Mesendoderm (in vitro differentiated cells): ENCODE data around the gene PTPRD.
"Not testable (repeated sequence)": the region's sequence is repeated elsewhere in the genome, so short reads cannot be mapped to it uniquely, and the experiment has no call there.

ENCODE experiments used
- DNase-seq: peaks from one replicate; pipeline ENCODE4 v3.0.0; 2013
- H2AK5ac ChIP-seq: 2 replicates; pipeline ENCODE4 v1.6.1; 2013; ENCODE audit warnings: low read length, inconsistent platforms
- H2BK120ac ChIP-seq: 2 replicates; pipeline ENCODE4 v1.6.1; 2013; ENCODE audit warnings: low read depth, mild to moderate bottlenecking, low read length, moderate library complexity, mixed read lengths
- H2BK15ac ChIP-seq: replicated peaks from 2 replicates; pipeline ENCODE4 v1.6.1; 2013; ENCODE audit warnings: low read depth, mild to moderate bottlenecking, moderate library complexity
- H2BK5ac ChIP-seq: 2 replicates; pipeline ENCODE4 v1.6.1; 2013; ENCODE audit warnings: low read length, inconsistent platforms
- H3K18ac ChIP-seq: 2 replicates; pipeline ENCODE4 v1.6.1; 2013; ENCODE audit warnings: mild to moderate bottlenecking, low read length, mixed read lengths
- H3K23ac ChIP-seq: one replicate; pipeline ENCODE4 v1.6.1; 2013; ENCODE audit warnings: low read length
- H3K27ac ChIP-seq: 2 replicates; pipeline ENCODE4 v1.5.1; 2013; ENCODE audit warnings: low read depth, mild to moderate bottlenecking, inconsistent platforms, low read length, moderate library complexity
- H3K27me3 ChIP-seq: 2 replicates; pipeline ENCODE4 v1.6.1; 2013; ENCODE audit warnings: low read length, control low read depth, mild to moderate bottlenecking, inconsistent platforms; ENCODE audit not compliant: insufficient read depth, poor library complexity
- H3K36me3 ChIP-seq: 2 replicates; pipeline ENCODE4 v1.6.1; 2013; ENCODE audit warnings: low read length, inconsistent platforms; ENCODE audit not compliant: control insufficient read depth, insufficient read depth
- H3K4ac ChIP-seq: one replicate; pipeline ENCODE4 v1.6.1; 2013; ENCODE audit warnings: low read depth, mild to moderate bottlenecking, low read length, moderate library complexity
- H3K4me1 ChIP-seq: 2 replicates; pipeline ENCODE4 v1.6.1; 2013; ENCODE audit warnings: low read depth, low read length, inconsistent platforms; ENCODE audit not compliant: control insufficient read depth
- H3K4me2 ChIP-seq: 2 replicates; pipeline ENCODE4 v1.6.1; 2013; ENCODE audit warnings: low read length
- H3K4me3 ChIP-seq: 2 replicates; pipeline ENCODE4 v1.5.1; 2013; ENCODE audit warnings: mild to moderate bottlenecking, low read length
- H3K56ac ChIP-seq: one replicate; pipeline ENCODE4 v1.6.1; 2013; ENCODE audit warnings: low read length
- H3K79me1 ChIP-seq: 2 replicates; pipeline ENCODE4 v1.6.1; 2013; ENCODE audit warnings: low read length, inconsistent platforms
- H3K79me2 ChIP-seq: 2 replicates; pipeline ENCODE4 v1.6.1; 2013; ENCODE audit warnings: mild to moderate bottlenecking, low read length; ENCODE audit not compliant: control insufficient read depth, insufficient read depth
- H3K9ac ChIP-seq: 2 replicates; pipeline ENCODE4 v1.6.1; 2013; ENCODE audit warnings: low read length, inconsistent platforms
- H4K5ac ChIP-seq: one replicate; pipeline ENCODE4 v1.6.1; 2013; ENCODE audit warnings: low read length
- H4K8ac ChIP-seq: one replicate; pipeline ENCODE4 v1.6.1; 2013; ENCODE audit warnings: low read depth, mild to moderate bottlenecking, control low read depth, low read length, moderate library complexity
- WGBS: extraction: QIAGEN DNeasy Blood & Tissue Kit; methylation state at CpG from one replicate; pipeline ENCODE4 v1.1.7; 2013; ENCODE audit warnings: low lambda C conversion rate, missing lambda C conversion rate; ENCODE audit not compliant: insufficient coverage; ENCODE audit errors: extremely low coverage; 5-methylcytosine and 5-hydroxymethylcytosine counted together

PTPRD gene

DNA sequence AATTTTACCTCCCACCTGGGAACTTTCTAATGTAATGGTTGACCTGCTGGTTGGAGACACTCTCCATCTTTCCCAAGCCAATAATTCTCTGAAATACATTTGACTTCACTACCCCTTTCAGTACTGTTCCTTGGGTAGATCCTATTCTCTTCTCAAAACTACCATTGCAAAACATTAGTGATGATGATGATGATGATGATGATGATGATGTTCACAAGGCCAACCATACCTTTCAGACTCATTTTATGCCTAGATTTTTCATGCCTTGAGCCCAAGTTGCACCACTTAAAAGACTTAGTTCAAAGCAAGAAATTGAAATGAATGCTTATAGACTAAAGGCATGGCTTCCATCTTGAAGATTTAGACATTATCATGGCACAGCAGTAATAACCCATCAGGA is 1672.2 kb downstream of the PTPRD start:
- no peak overlapping the region for H2AK5ac ChIP-seq

DNA sequence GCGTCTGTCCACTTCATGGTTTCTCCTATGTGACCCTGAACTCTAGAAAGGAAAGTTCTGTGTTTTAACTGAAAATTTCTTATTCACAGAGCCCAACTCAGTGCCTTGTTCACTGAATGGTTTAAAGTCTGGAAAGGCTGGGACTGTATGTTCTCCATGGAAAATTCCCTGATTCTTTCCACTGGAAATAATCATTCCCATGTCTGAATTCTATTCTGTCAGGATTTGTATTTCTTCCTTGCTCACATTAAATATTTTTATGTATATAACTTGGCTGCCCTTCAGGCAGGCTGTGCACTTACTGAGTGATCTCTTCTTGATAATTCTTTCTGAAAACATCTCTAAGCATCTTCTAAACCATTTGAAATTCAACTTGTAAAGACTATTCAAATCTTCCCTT is 1686.3 kb downstream of the PTPRD start:
- Histone ChIP-seq H3K4ac (no peak overlapping the region), H3K9ac (no peak overlapping the region), H2BK120ac (no peak overlapping the region), H2BK15ac (no peak overlapping the region), H3K4me2 (no peak overlapping the region), H4K8ac (no peak overlapping the region), H3K4me1 (no peaks in the 10 kb centered on the region), H2BK5ac (no peak overlapping the region), H3K27me3 (no peaks in the 10 kb centered on the region), H3K18ac (no peak overlapping the region), H3K56ac (no peak overlapping the region), H2AK5ac (no peak overlapping the region), H3K36me3 (no peaks in the 10 kb centered on the region), H3K79me2 (no peaks in the 10 kb centered on the region), H3K79me1 (no peaks in the 10 kb centered on the region), H4K5ac (no peak overlapping the region), H3K27ac (no peak overlapping the region), H3K23ac (no peak overlapping the region), H3K4me3 (no peak overlapping the region)
- no CpG with 5 or more reads among the region's 1 CpG for WGBS
- no peak for DNase-seq

More for the DNA sequence above, 1672.2 kb downstream of the PTPRD start:
- H3K79me2 ChIP-seq = no peaks in the 10 kb centered on the region
- no peaks in the 10 kb centered on the region for H3K79me1 ChIP-seq
- no peak overlapping the region for H2BK120ac ChIP-seq
- no peak overlapping the region for H3K4me3 ChIP-seq
- no peak overlapping the region for H3K9ac ChIP-seq
- H3K4me2 ChIP-seq = no peak overlapping the region
- no peak overlapping the region for H2BK15ac ChIP-seq
- H4K8ac ChIP-seq = no peak overlapping the region
- no peaks in the 10 kb centered on the region for H3K36me3 ChIP-seq
- no peak overlapping the region for H3K27ac ChIP-seq
- H2BK5ac ChIP-seq = no peak overlapping the region
- no peak overlapping the region for H3K4ac ChIP-seq
- no peak for DNase-seq
- H3K56ac ChIP-seq = no peak overlapping the region
- no peak overlapping the region for H4K5ac ChIP-seq
- no peak overlapping the region for H3K18ac ChIP-seq
- H3K23ac ChIP-seq = no peak overlapping the region
- H3K4me1 ChIP-seq = no peaks in the 10 kb centered on the region
- no peaks in the 10 kb centered on the region for H3K27me3 ChIP-seq

DNA sequence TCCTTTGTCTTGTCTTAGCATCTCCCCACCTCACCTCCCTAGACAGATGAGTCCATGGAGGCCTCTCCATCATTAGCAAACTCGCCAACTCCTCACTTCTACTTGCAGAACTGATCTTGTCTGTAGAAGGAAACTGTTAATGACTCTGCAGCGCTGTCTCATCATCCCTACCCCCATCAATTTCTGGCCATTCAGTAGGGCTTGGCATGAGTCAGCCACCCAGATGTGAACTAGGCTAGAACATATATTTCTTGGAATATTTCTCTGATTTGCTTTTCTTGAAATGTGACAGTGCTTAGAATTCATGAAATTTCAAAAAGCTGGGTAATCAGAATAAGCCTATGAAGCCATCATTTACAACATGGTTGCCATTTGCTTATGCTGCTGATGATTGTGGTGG is 1688.2 kb downstream of the PTPRD start:
- no CpG with 5 or more reads among the region's 2 CpGs for WGBS

DNA sequence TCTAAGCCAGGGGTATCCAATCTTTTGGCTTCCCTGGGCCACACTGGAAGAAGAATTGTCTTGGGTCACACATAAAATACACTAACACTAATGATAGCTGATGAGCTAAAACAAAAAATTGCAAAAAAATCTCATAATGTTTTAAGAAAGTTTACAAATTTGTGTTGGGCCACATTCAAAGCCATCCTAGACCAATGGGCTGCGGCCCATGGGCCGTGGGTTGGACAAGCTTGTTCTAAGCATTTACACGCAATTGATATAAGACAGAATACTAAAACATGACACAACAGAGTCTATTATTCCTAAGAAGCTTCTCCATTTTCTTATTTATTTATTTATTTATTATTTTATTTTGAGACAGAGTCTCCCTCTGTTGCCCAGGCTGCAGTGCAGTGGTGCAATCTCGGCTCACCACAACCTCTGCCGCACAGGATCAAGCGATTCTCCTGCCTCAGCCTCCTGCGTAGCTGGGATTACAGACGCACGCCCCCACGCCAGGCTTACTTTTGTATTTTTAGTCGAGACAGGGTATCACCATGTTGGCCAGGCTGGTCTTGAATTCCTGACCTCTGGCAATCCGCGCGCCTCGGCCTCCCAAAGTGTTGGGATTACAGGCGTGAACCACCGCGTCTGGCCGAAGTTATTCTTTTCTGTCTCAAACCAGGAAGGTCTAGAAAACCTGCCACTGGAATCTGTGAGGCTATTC is 1692.2 kb downstream of the PTPRD start:
- not testable (repeated sequence) for H3K4me3 ChIP-seq, H3K79me1 ChIP-seq, H3K27me3 ChIP-seq, DNase-seq, H2BK15ac ChIP-seq, H3K4me1 ChIP-seq, H3K23ac ChIP-seq, H4K5ac ChIP-seq, H3K27ac ChIP-seq, H3K4me2 ChIP-seq, H4K8ac ChIP-seq, H3K18ac ChIP-seq, H3K36me3 ChIP-seq, H3K4ac ChIP-seq, H3K56ac ChIP-seq, H2BK120ac ChIP-seq, H2BK5ac ChIP-seq, H3K79me2 ChIP-seq, H2AK5ac ChIP-seq, H3K9ac ChIP-seq
- no CpG with 5 or more reads among the region's 19 CpGs for WGBS

More for the DNA sequence above, 1688.2 kb downstream of the PTPRD start:
- Histone ChIP-seq H3K4me1 (no peaks in the 10 kb centered on the region), H4K8ac (no peak overlapping the region), H3K4me2 (no peak overlapping the region), H3K79me1 (no peaks in the 10 kb centered on the region), H3K79me2 (no peaks in the 10 kb centered on the region), H3K56ac (no peak overlapping the region), H2BK5ac (no peak overlapping the region), H3K36me3 (no peaks in the 10 kb centered on the region), H3K4me3 (no peak overlapping the region), H3K27me3 (no peaks in the 10 kb centered on the region), H3K23ac (no peak overlapping the region), H2BK120ac (no peak overlapping the region), H3K9ac (no peak overlapping the region), H2BK15ac (no peak overlapping the region), H3K4ac (no peak overlapping the region), H2AK5ac (no peak overlapping the region), H3K18ac (no peak overlapping the region), H4K5ac (no peak overlapping the region), H3K27ac (no peak overlapping the region)
- no peak for DNase-seq

DNA sequence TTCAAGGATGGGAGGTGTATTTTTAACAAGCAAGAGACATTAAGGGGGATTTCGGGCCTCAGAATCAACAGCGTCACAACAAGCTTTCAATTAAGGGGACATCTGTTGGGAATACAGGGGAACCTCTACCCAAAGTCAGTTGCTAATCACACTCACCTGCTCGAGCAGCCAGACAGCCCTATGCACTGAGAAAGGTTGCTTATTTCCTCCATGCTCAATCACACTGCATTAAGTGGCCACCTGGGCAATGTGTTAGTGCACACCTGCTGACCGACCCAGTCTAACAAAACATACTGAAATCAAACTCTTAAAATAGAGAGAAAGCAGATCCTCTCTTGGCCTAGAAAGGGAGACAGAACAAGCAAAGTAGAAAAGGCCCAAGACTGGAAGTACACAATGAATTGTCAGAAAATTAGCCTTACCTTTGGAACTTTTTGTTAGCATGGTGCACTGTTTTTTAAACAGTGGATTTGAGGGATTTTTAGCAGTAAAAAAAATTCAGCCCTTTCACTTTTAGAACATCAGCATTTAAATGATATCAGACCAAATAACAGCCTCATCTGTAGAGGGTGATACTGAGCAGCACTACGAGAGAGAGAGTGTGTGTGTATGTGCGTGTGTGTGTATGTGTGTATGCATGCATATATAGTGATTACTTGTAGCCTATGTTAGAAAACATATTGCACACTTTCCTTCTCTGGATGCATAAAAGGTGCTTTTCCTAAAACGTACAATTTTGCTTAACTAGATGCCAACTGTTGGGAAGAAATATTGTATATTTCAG is 1694.7 kb downstream of the PTPRD start:
- Histone ChIP-seq H3K4ac (no peak overlapping the region), H3K27me3 (no peaks in the 10 kb centered on the region), H2AK5ac (no peak overlapping the region), H3K23ac (no peak overlapping the region), H4K8ac (no peak overlapping the region), H3K4me2 (no peak overlapping the region), H3K79me1 (no peaks in the 10 kb centered on the region), H2BK15ac (no peak overlapping the region), H3K79me2 (no peaks in the 10 kb centered on the region), H3K4me1 (no peaks in the 10 kb centered on the region), H3K18ac (no peak overlapping the region), H3K27ac (no peak overlapping the region), H3K56ac (no peak overlapping the region), H2BK120ac (no peak overlapping the region), H4K5ac (no peak overlapping the region), H3K4me3 (no peak overlapping the region), H2BK5ac (no peak overlapping the region), H3K9ac (no peak overlapping the region), H3K36me3 (no peaks in the 10 kb centered on the region)
- DNase-seq = no peak
- WGBS = no CpG with 5 or more reads among the region's 7 CpGs
